ENCODE results near the gene HMOX2.

HMOX2 gene

GRCh38 chr16:4510131-4510530, 33.9 kb downstream of the HMOX2 start:
- CTCF ChIA-PET, result interaction anchor here (0.6 to 1.6 kb wide), 7 partner anchors 11 to 435 kb away, joined by 3 to 8 read pairs (median 4); no protein-coding TSS in a partner anchor

GRCh38 chr16:4510747-4511426, 34.7 kb downstream of the HMOX2 start:
- Histone ChIP-seq H3K27ac (ENCODE audit: extremely low read depth, low read depth, low read length) (no peak overlapping the region), H3K9me3 (ENCODE audit: control insufficient read depth, insufficient read depth, low read depth, low read length) (no peaks in the 10 kb centered on the region), H3K4me1 (ENCODE audit: control insufficient read depth, insufficient read depth, low read length) (no peaks in the 10 kb centered on the region), H3K36me3 (ENCODE audit: control insufficient read depth in 2 of 2, insufficient read depth in 1 of 2, low read length in 2 of 2) (peaks cover 0 to 88% of the 10 kb centered on the region in 2 experiments; a peak in 2 of 3 replicates), H3K4me3 (ENCODE audit: low read depth, low read length) (no peak overlapping the region)
- ChIA-PET CTCF (interaction anchor here (0.6 to 1.6 kb wide), 5 partner anchors 12 to 434 kb away, joined by 3 to 8 read pairs (median 4); no protein-coding TSS in a partner anchor), POLR2A (no interaction called here)
- TF ChIP-seq BCL11B (tag by site-specific recombination; IDR thresholded peaks at IDR 0.05; ENCODE audit: low read depth) (no peak), ZNF221 (tag by site-specific recombination; IDR thresholded peaks at IDR 0.05; ENCODE audit: borderline replicate concordance) (no peak), ZNF664 (tag by site-specific recombination; IDR thresholded peaks at IDR 0.05) (peak; percentile 57; the same call in 1 of the 2 replicates), KLF1 (tag by site-specific recombination; IDR thresholded peaks at IDR 0.05) (0 out of 2 replicates have a peak, but pooled peaks have one; percentile 33), ZBTB10 (tag by site-specific recombination; IDR thresholded peaks at IDR 0.05) (no peak), ZBTB21 (tag by site-specific recombination; IDR thresholded peaks at IDR 0.05) (no peak), ZXDB (tag by site-specific recombination; IDR thresholded peaks at IDR 0.05) (no peak)

More at GRCh38 chr16:4510131-4510530, 33.9 kb downstream of the HMOX2 start:
- Histone ChIP-seq H3K9me3 (ENCODE audit: control insufficient read depth, insufficient read depth, low read depth, low read length) (no peaks in the 10 kb centered on the region), H3K27ac (ENCODE audit: extremely low read depth, low read depth, low read length) (no peak overlapping the region), H3K36me3 (ENCODE audit: control insufficient read depth in 2 of 2, insufficient read depth in 1 of 2, low read length in 2 of 2) (peaks cover 0 to 92% of the 10 kb centered on the region in 2 experiments; a peak in 2 of 3 replicates), H3K4me1 (ENCODE audit: control insufficient read depth, insufficient read depth, low read length) (no peaks in the 10 kb centered on the region), H3K4me3 (ENCODE audit: low read depth, low read length) (no peak overlapping the region)
- POLR2A ChIA-PET, result no interaction called here
- TF ChIP-seq ZNF626 (tag by site-specific recombination; IDR thresholded peaks at IDR 0.05) (no peak), ZNF221 (tag by site-specific recombination; IDR thresholded peaks at IDR 0.05; ENCODE audit: borderline replicate concordance) (no peak), ZBTB17 (tag by site-specific recombination; IDR thresholded peaks at IDR 0.05) (no peak), ZNF629 (tag by site-specific recombination; IDR thresholded peaks at IDR 0.05) (no peak), ZSCAN5A (tag by site-specific recombination; IDR thresholded peaks at IDR 0.05) (no peak), KLF10 (tag by site-specific recombination; IDR thresholded peaks at IDR 0.05) (no peak), ZNF624 (tag by site-specific recombination; IDR thresholded peaks at IDR 0.05) (no peak), YY1 (tag by site-specific recombination; IDR thresholded peaks at IDR 0.05) (no peak), ZNF677 (tag by site-specific recombination; IDR thresholded peaks at IDR 0.05) (no peak), OSR2 (tag by site-specific recombination; IDR thresholded peaks at IDR 0.05) (no peak), WT1 (tag by site-specific recombination; IDR thresholded peaks at IDR 0.05) (no peak), ZNF350 (tag by site-specific recombination; IDR thresholded peaks at IDR 0.05) (no peak), PRDM1 (tag by site-specific recombination; IDR thresholded peaks at IDR 0.05) (no peak), KLF7 (tag by site-specific recombination; IDR thresholded peaks at IDR 0.05; ENCODE audit: borderline replicate concordance) (no peak), ZNF23 (tag by site-specific recombination; IDR thresholded peaks at IDR 0.05; ENCODE audit: borderline replicate concordance) (no peak), ZNF621 (tag by site-specific recombination; IDR thresholded peaks at IDR 0.05) (no peak), ZNF521 (tag by site-specific recombination; IDR thresholded peaks at IDR 0.05) (no peak), ZNF223 (tag by site-specific recombination; IDR thresholded peaks at IDR 0.05) (no peak)

Data from HEK293 (cell line).